ENCODE results near the gene LY86. TPM values are rescaled to one million over a fixed set of nuclear protein-coding genes. Genes with fewer than 3 reads are reported as not detected.

LY86 gene
- total and polyA plus RNA-seq, 10 of the 15 experiments (the other 5 are each of a cell fraction or from before 2014, with no cell fraction given): 68.2 to 457 (median 128) TPM

- TF ChIP-seq, protein P1, sequence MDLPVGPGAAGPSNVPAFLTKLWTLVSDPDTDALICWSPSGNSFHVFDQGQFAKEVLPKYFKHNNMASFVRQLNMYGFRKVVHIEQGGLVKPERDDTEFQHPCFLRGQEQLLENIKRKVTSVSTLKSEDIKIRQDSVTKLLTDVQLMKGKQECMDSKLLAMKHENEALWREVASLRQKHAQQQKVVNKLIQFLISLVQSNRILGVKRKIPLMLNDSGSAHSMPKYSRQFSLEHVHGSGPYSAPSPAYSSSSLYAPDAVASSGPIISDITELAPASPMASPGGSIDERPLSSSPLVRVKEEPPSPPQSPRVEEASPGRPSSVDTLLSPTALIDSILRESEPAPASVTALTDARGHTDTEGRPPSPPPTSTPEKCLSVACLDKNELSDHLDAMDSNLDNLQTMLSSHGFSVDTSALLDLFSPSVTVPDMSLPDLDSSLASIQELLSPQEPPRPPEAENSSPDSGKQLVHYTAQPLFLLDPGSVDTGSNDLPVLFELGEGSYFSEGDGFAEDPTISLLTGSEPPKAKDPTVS (IDR thresholded peaks at IDR 0.05; ENCODE audit: low read depth, low read length): no peak
- TF ChIP-seq IKZF1 (conservative IDR thresholded peaks at IDR 0.05) (no peak), NFYB (IDR thresholded peaks at IDR 0.05; ENCODE audit: insufficient read depth, low read depth, low read length) (no peak), SIN3A (IDR thresholded peaks at IDR 0.05; ENCODE audit: low read depth, low read length) (no peak), EZH2 (IDR thresholded peaks at IDR 0.05; ENCODE audit: borderline replicate concordance, control insufficient read depth, low read depth, low read length) (no peak), HCFC1 (IDR thresholded peaks at IDR 0.05; ENCODE audit: low read length) (no peak), BRCA1 (IDR thresholded peaks at IDR 0.05; ENCODE audit: low read depth, low read length) (no peak), NRF1 (conservative IDR thresholded peaks at IDR 0.05; ENCODE audit: low read depth, low read length) (no peak), MEF2A (IDR thresholded peaks at IDR 0.05; ENCODE audit: insufficient read depth, low read depth, low read length) (no peak), TBL1XR1 (IDR thresholded peaks at IDR 0.05; ENCODE audit: low read depth, low read length) (no peak), NFXL1 (IDR thresholded peaks at IDR 0.05; ENCODE audit: borderline replicate concordance) (no peak), CREB1 (IDR thresholded peaks at IDR 0.05; ENCODE audit: low read depth) (no peak), TCF12 (IDR thresholded peaks at IDR 0.05; ENCODE audit: low read depth, low read length) (no peak), CBX3 (IDR thresholded peaks at IDR 0.05; ENCODE audit: borderline replicate concordance, low read depth) (no peak), RFX5 (IDR thresholded peaks at IDR 0.05; ENCODE audit: low read depth, low read length) (no peak), DPF2 (IDR thresholded peaks at IDR 0.05) (no peak)
- TF ChIP-seq, protein P2, sequence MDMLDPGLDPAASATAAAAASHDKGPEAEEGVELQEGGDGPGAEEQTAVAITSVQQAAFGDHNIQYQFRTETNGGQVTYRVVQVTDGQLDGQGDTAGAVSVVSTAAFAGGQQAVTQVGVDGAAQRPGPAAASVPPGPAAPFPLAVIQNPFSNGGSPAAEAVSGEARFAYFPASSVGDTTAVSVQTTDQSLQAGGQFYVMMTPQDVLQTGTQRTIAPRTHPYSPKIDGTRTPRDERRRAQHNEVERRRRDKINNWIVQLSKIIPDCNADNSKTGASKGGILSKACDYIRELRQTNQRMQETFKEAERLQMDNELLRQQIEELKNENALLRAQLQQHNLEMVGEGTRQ (IDR thresholded peaks at IDR 0.05; ENCODE audit: borderline replicate concordance, low read depth, low read length): no peak
- SMC1A ChIA-PET (ENCODE audit: uncharacterized antibody, unreplicated experiment): interaction anchor here (1.3 to 3.9 kb wide), 5 partner anchors 11 to 48 kb away, joined by 3 to 19 read pairs (median 10); partner anchors contain the start of gene LY86
- Histone ChIP-seq H3K36me3 (ENCODE audit: control insufficient read depth in 2 of 2, insufficient read depth in 2 of 2, low read length in 1 of 2) (peaks cover 6% of the 10 kb centered on the region in 2 experiments; a peak in 3 of 4 replicates), H3K9ac (ENCODE audit: control insufficient read depth, insufficient read depth, low read length) (no peak overlapping the region), H3K9me3 (replicated peaks; ENCODE audit: control insufficient read depth, insufficient read depth, low read length) (peaks cover 4% of the 10 kb centered on the region; the same call in 2 of the 3 replicates), H3K27ac (ENCODE audit: control insufficient read depth, insufficient read depth) (peak overlapping the region; percentile 53), H2AFZ (ENCODE audit: control insufficient read depth, low read depth, low read length) (no peak overlapping the region), H3K4me1 (ENCODE audit: control insufficient read depth, insufficient read depth, low read length) (peaks cover 30% of the 10 kb centered on the region), H3K4me3 (no peak overlapping the region), H4K20me1 (ENCODE audit: control insufficient read depth, insufficient read depth) (no peaks in the 10 kb centered on the region), H3K4me2 (ENCODE audit: control insufficient read depth, insufficient read depth) (peak overlapping the region; percentile 17), H3K27me3 (replicated peaks in 1 of 2; ENCODE audit: control insufficient read depth in 2 of 2, insufficient read depth in 2 of 2, low read length in 1 of 2) (no peaks in the 10 kb centered on the region), H3K79me2 (ENCODE audit: control insufficient read depth, insufficient read depth, low read length) (no peaks in the 10 kb centered on the region)
- RAD21 ChIA-PET (ENCODE audit: unreplicated experiment): interaction anchor here (1.0 to 4.0 kb wide), 3 partner anchors 24 to 46 kb away, joined by 3 to 52 read pairs (median 3); partner anchors contain the start of gene LY86
- in situ Hi-C loops (cut with MboI) (no loop called here), intact Hi-C loops (cut with micrococcal nuclease; ENCODE audit: unreplicated experiment) (no loop called here)
- POLR2A ChIA-PET: interaction anchor here (0.5 to 1.5 kb wide), 2 partner anchors 42 to 483 kb away, joined by 3 read pairs; no protein-coding TSS in a partner anchor
- ATAC-seq: no peak
- CTCF ChIA-PET: interaction anchor here (0.7 to 1.0 kb wide), 2 partner anchors 10 to 18 kb away, joined by 3 read pairs; no protein-coding TSS in a partner anchor
- no TSS peak for BruUV-seq (replicated peaks)
- DNase-seq (ENCODE audit: low read depth, low spot score): no peak
- 100% methylated on average over 1 of the region's 1 CpG for WGBS (ENCODE audit: insufficient coverage, insufficient replicate concordance, low lambda C conversion rate, missing lambda C conversion rate)
- no peak for FAIRE-seq
These were observed 46.2 kb downstream of the LY86 start for GRCh38 chr6:6634735-6635075.

Measured in GM12878 (cell line).